K562 (cell line): ENCODE results near the gene AGMO. TPM values are rescaled to one million over a fixed set of nuclear protein-coding genes. Genes with fewer than 3 reads are reported as not detected.

Source experiments
- NFIC ChIP-seq: fragments of 450-650 bp; IDR thresholded peaks from 2 replicates; pipeline ENCODE4 v1.6.1; 2017; ENCODE audit warnings: mild to moderate bottlenecking, inconsistent platforms
- RBM39 ChIP-seq: fragments of 200-400 bp; formaldehyde crosslinking; optimal IDR thresholded peaks from 2 replicates; pipeline ENCODE3; 2018; ENCODE audit warnings: low read depth, low read length
- ZNF318 ChIP-seq, 2 experiments: fragments of 450-650 bp; IDR thresholded peaks; 2 replicates each; pipeline ENCODE4 v1.6.1; 2016; ENCODE audit warnings: mild to moderate bottlenecking in 2 of 2, borderline replicate concordance in 1 of 2, low read depth in 1 of 2, moderate library complexity in 1 of 2
- ZNF695 ChIP-seq: fragments of 450-650 bp; formaldehyde crosslinking; IDR thresholded peaks from 2 replicates; pipeline ENCODE4 v1.4.0; 2020; ENCODE audit warnings: mild to moderate bottlenecking, moderate library complexity
- polyA plus RNA-seq, 8 experiments: library from polyadenylated mRNA; depleted of rRNA in 4 of 8; stranded (reverse) in 5 of 8; unstranded in 3 of 8; fragments of >200 nt; fragmentation: Nextera tagmentation in 2 of 8; fragmentation: Illumina TruSeq in 1 of 8; extraction: Ambion mirVana in 2 of 8; extraction: Trizol in 1 of 8; gene quantifications; 2 replicates each; pipeline versions ENCODE4 v1.2.1 to v1.2.3, GENCODE V29; 2011 to 2014; ENCODE audit warnings: inconsistent platforms in 1 of 8, missing spikeins in 1 of 8
- total RNA-seq, 7 experiments: library from RNA; depleted of rRNA in 6 of 7; stranded (reverse); fragments of >200 nt in 6 of 7; fragmentation: Illumina TruSeq in 2 of 7; extraction: Trizol in 2 of 7; gene quantifications; 2 replicates each; pipeline versions ENCODE4 v1.2.1 to v1.2.3, GENCODE V29; 2011 to 2021; ENCODE audit warnings: low replicate concordance in 1 of 7

Gene AGMO
- total and polyA plus RNA-seq, 9 of the 15 experiments (the other 6 are each of a cell fraction or from before 2014, with no cell fraction given), result 0.30 to 1.4 (median 0.69) TPM; not detected in 1

GRCh38 chr7:15439853-15440252 lies 122.0 kb downstream of the AGMO start (continued):
- no peak for TF ChIP-seq ZNF695 (CRISPR knock-in tag)
- no peak for TF ChIP-seq RBM39
- no peak for TF ChIP-seq NFIC
- no peak for TF ChIP-seq ZNF318 (IDR thresholded peaks at IDR 0.05; ENCODE audit: borderline replicate concordance in 1 of 2, low read depth in 1 of 2)
